Cardiac fibroblast (primary cell): ENCODE measurements around the gene PTPRJ.

Experiments used
- DNase-seq, 2 donors: peaks; one replicate each; pipeline versions ENCODE4 v3.0.0 to v3.0.0-alpha.2; 2010; ENCODE audit warnings: low read depth in 2 of 2
- H3K4me3 ChIP-seq, 2 donors: replicated peaks in 1 of 2; 1 replicate in 1 of 2; 2 replicates in 1 of 2; pipeline ENCODE4 v1.5.1; 2011; ENCODE audit warnings: low read depth in 2 of 2, low read length in 2 of 2, mild to moderate bottlenecking in 2 of 2, moderate library complexity in 1 of 2
- CTCF ChIP-seq: IDR thresholded peaks from one replicate; pipeline ENCODE4 v1.5.1; 2011; ENCODE audit warnings: low read depth, mild to moderate bottlenecking, low read length, inconsistent platforms

The PTPRJ gene

GRCh38 chr11:47971501-47971900 is 8.9 kb upstream of the PTPRJ start:
- H3K4me3 ChIP-seq = no peak overlapping the region
- no peak for DNase-seq
- TF ChIP-seq CTCF = no peak

GRCh38 chr11:47973173-47973572 is 7.2 kb upstream of the PTPRJ start:
- no peak overlapping the region for H3K4me3 ChIP-seq
- DNase-seq = no peak
- TF ChIP-seq CTCF = no peak

GRCh38 chr11:47976931-47977330 is 3.4 kb upstream of the PTPRJ start:
- DNase-seq = no peak
- TF ChIP-seq CTCF = no peak
- no peak overlapping the region for H3K4me3 ChIP-seq

- H3K4me3 ChIP-seq = no peak overlapping the region
- DNase-seq = peak in 1 of 2 donors; percentile 28
- no peak for TF ChIP-seq CTCF
Observed at GRCh38 chr11:47977623-47978022, 2.7 kb upstream of the PTPRJ start.

GRCh38 chr11:47979378-47980087 is 826 bp upstream of the PTPRJ start:
- DNase-seq = no peak
- H3K4me3 ChIP-seq = peak overlapping the region; percentile 42 to 70
- no peak for TF ChIP-seq CTCF

GRCh38 chr11:47980907-47981621 is 705 bp downstream of the PTPRJ start:
- peak overlapping the region; percentile 60 to 70 for H3K4me3 ChIP-seq
- DNase-seq = peak; percentile 40 to 56
- no peak for TF ChIP-seq CTCF
